Anterior cingulate cortex (tissue), 58 donors: ENCODE measurements around the gene NDOR1.

Experiments
- DNase-seq, 58 donors: peaks; one replicate each; lab custom pipeline; 2025; lab: John Stamatoyannopoulos, UW

NDOR1 gene

GRCh38 chr9:137194909-137195308 lies 10.6 kb upstream of the NDOR1 start:
- DNase-seq = peak in 2 of 58 donors; percentile 49 to 58

- peak in 1 of 58 donors; percentile 24 for DNase-seq
Measured at GRCh38 chr9:137195525-137196220, 9.8 kb upstream of the NDOR1 start.

GRCh38 chr9:137198051-137198901 lies 7.2 kb upstream of the NDOR1 start:
- peak in 4 of 58 donors; percentile 7 to 57 (median 38) for DNase-seq

- no peak for DNase-seq
Measured at GRCh38 chr9:137198902-137199283, 6.6 kb upstream of the NDOR1 start.

- DNase-seq = no peak
Measured at GRCh38 chr9:137199411-137200121, 5.9 kb upstream of the NDOR1 start.

- peak; percentile 70 to 99 (median 98) for DNase-seq
Measured at GRCh38 chr9:137200311-137201204, 4.9 kb upstream of the NDOR1 start, which contains the start of gene TPRN. Gene TPRN (minus strand): TSS chr9:137200741. CDS start chr9:137200711, 30 bp downstream.

GRCh38 chr9:137201205-137201868 lies 4.2 kb upstream of the NDOR1 start:
- no peak for DNase-seq

- no peak for DNase-seq
Measured at GRCh38 chr9:137202966-137203365, 2.5 kb upstream of the NDOR1 start.

- DNase-seq = no peak
Measured at GRCh38 chr9:137204731-137205125, 772 bp upstream of the NDOR1 start.

- no peak for DNase-seq
Measured at GRCh38 chr9:137206602-137207001, 1.1 kb downstream of the NDOR1 start.

GRCh38 chr9:137211532-137211931 lies 6.0 kb downstream of the NDOR1 start:
- DNase-seq = no peak

GRCh38 chr9:137212520-137212919 lies 7.0 kb downstream of the NDOR1 start:
- DNase-seq = no peak

GRCh38 chr9:137213160-137214060 lies 7.9 kb downstream of the NDOR1 start:
- DNase-seq = peak in 10 of 58 donors; percentile 31 to 65 (median 50)

- DNase-seq = no peak
Measured at GRCh38 chr9:137214620-137215019, 9.1 kb downstream of the NDOR1 start.

GRCh38 chr9:137215196-137215986 lies 9.9 kb downstream of the NDOR1 start:
- no peak for DNase-seq

- no peak for DNase-seq
Measured at GRCh38 chr9:137216188-137216965, 10.9 kb downstream of the NDOR1 start.
